NCI-H1048 (cell line): ENCODE measurements around the gene ALG6.
"Not testable (repeated sequence)": the region's sequence is repeated elsewhere in the genome, so short reads cannot be mapped to it uniquely, and the experiment has no call there.

Experiments
- DNase-seq: peaks from one replicate; lab custom pipeline; 2025; lab: John Stamatoyannopoulos, UW

The ALG6 gene

DNA sequence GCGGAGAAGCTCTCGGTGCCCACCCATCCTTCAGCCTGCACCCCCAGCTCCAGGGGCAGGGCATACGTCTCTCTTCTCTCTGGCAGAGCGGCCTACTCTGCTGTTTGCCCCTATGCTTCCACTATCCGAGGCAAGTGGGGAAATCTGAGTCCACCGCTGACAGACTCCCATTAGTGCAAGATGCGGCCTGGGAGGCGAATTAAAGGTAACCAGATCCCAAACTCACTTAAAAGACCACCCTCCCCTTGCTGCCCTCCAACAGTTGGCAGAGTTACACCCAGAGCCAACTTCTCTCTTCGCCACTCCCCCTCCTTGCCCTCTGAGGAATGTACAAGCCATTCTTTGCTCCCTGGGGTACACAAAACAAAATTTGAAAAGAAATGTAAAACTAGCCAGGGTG is 38.6 kb upstream of the ALG6 start:
- DNase-seq: no peak

DNA sequence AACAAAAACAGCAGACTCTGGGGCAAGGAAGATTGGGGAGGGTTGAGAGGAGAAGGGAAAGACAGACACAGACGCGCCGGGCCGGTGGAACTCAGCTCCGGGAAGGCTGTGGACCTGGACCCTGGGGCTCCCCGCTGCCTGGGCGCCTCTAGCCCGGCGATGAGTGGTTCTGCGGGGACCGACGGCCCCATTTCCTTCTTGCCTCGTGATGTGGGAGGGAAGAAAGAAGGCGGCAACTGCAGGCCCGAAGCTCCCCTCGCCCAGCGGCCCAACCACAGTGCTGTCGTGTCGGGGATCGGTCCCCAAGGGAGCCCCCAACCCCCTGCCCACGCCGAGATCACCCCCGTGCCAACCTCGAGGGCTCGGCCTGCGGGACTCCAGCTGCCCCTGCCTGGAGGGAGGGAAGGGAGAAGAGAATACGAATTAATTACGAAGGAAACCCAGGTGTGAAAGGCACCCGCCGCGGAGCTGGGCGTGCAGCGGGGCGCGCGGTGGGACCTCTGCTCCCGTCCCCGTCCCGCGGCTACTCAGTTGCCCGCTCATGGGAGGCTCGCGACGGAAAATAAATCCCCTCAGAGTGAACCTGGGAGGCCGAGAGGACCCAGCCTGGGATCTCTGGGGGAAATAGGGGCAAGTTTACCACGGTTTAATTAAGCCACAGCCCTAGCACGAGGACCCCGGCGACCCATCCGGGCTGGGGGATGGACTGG is 37.7 kb upstream of the ALG6 start:
- no peak for DNase-seq

- no peak for DNase-seq
These were observed 37.0 kb upstream of the ALG6 start for GRCh38 chr1:63330331-63330916.

- no peak for DNase-seq
These were observed 25.0 kb upstream of the ALG6 start for GRCh38 chr1:63342402-63342801.

DNA sequence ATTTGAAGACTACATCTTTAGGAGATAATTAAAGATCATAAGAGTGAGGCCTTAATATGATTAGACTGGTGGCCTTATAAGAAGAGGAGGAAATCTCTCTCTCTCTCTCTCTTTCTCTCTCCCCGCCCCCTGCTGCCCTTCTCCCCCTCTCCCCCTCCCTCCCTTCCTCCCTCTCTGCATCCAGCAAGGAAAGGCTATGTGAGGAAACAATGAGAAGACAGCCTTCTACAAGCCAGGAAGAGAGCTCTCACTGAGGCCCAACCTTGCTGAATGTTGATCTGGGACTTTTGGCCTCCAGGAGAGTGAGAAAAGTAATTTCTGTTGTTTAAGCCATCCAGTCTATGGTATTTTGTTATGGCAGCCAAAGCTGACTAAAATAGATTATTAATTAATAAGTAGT is 23.5 kb upstream of the ALG6 start:
- no peak for DNase-seq

- no peak for DNase-seq
These were observed 17.1 kb upstream of the ALG6 start for GRCh38 chr1:63350320-63350719.

DNA sequence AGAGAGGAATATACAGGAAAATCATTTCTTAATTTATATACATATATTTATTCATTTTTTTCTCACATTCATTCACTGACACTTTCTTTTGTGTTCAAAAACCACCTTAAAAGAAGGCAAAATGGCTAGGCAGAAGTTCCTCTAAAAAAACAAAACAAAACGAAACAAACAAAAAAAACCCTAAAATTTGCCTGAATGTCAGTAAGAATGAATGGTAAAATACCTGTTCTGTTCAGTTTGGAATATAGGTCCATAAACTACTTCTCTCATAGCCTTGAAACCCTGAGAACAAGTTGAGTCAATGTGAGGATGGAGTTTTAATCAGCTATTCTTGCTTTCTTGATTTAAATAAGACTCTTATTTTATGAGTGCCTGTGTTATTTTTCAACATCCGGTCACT is 14.7 kb upstream of the ALG6 start:
- no peak for DNase-seq

GRCh38 chr1:63356234-63356633 is 11.2 kb upstream of the ALG6 start:
- not testable (repeated sequence) for DNase-seq

- no peak for DNase-seq
These were observed 7.9 kb upstream of the ALG6 start for GRCh38 chr1:63359561-63359960.

DNA sequence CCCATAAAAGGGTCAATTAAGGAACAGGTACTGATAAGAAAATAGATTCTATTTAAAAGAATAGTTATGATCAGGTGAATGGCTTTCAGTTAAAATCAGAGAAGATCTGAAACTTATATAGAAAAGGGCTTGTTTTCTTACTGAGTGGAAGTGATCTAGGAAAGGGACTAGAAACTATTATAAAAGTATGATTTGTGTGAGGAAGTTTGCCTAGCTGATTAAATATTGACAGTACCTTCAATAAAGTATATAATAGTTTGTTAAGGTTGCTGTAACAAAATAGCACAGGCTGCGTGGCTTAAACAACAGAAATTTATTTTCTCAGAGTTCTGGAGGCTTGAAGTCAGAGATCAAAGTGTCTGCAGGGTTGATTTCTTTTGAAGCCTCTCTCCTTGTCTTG is 5.4 kb upstream of the ALG6 start:
- DNase-seq: no peak

- no peak for DNase-seq
These were observed 4.8 kb upstream of the ALG6 start for GRCh38 chr1:63362578-63362977.

DNA sequence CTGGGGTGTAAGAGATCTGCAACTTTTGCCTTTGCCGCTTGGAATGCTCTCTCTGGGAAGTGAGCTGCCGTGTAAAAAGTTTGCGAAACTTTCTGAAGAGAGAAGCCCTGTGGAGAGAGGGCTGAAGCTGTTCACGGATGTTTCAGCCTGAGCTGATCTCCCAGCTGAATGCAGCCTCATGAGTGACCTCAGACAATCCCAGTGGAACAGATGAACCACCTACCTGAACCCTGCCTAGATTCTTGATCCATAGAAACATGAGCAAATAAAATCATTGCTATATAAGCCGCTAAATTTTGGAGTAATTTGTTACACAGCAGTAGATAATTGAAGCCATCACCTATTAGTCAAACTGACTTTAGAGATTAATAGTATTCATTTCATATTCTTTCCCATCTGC is 4.4 kb upstream of the ALG6 start:
- no peak for DNase-seq

DNA sequence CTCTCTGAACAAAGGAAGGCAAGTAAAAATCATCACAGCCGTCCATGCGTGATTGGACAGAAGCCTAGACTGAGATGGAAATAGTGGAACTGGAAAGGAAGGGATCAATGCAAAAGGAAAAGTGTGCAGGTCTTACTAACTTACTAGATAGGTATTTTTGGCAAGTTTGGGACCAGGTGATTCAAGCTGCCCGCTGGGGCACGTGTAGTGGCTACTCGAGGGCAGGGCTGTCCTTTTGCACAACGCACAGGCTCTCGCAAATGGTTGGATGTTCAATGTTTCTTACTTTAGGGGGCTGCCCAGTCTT is 566 bp upstream of the ALG6 start:
- no peak for DNase-seq

DNA sequence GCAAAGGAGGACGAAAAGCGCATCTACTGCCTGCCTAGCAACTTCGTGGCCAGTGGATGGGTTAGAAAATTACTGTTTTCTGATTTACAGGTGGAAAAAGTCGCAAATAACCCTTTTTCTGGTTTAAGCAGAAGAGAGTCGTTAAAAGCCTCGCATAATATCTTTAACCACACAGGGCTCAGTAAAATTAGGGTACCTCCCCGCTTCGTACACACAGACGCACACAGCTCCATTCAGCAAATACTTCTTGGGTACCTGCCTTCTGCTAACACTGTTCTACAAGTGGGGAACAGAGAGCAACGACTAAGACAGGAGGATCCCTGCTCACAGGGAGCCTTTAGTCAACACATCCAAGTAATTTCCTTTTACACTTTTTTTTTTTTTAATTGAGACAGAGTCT is 704 bp downstream of the ALG6 start:
- DNase-seq: no peak

GRCh38 chr1:63379583-63379982 is 12.2 kb downstream of the ALG6 start:
- no peak for DNase-seq

DNA sequence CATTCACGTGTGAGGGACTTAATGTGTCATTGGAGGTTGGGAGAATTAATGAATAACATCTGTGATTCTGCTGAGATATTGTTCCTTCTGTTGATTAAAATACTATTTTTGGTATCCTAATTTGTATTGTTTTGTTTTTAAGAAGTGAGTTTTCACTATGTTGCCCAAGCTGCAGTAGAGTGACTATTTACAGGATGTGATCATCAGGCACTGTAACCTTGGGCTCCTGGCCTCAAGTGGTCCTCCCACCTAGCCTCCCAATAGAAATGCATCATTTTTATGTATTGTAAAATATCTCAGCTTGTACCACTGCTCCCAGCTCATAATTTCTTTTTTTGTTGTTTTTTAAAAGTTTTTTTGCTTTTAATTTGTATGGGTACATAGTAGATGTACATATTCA is 14.3 kb downstream of the ALG6 start:
- no peak for DNase-seq

DNA sequence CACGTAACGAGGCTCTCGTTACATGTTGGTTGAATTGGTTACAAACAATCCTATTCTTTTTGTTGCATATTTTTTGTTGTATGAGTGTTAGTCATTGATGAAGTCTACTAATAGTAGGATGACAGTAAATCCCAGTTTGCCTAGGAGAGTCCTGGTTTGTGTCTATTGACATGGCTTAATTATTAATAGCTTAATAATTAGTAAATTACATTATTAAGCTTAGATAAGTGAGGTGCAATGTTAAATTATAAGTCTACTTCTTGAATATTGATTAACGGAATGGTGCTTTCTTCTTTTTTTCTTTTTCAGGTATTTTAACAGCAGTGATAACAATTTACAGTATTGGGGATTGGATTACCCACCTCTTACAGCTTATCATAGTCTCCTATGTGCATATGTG is 34.5 kb downstream of the ALG6 start:
- DNase-seq: no peak

DNA sequence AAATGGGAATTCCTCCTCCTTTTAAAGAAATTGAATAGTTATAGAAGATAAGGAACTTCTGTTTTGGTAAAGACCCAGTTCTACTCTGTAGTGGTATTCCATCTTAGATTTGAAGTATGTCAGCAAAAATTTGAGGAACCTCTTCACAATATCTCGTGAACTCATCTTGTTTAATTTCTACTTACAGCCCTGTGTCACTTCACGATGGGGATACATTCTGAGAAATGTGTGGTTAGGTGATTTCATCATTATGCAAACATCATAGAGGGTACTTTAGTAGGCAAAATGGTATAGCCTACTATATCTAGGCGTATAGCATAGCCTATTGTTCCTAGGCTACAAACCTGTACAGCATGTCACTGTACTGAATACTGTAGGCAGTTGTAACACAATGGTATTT is 36.0 kb downstream of the ALG6 start:
- DNase-seq: no peak

DNA sequence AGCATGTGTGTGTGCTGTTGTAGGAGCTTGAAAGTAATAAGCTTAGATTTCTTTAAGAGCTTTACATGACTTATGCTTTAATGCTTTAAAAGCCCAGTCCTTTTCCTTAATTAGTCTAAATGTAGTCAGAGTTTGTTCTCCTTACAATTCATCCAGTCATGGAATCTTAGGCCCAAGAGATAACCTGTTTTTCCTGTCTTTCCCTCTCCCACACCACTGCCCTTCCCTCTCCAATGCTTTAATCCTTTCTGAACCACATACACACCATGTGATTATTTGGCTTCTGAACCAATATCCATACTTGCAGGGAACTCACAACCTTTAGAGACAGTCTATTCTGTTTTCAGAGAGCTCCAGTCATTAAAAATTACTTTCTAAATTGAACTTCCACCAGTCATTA is 37.6 kb downstream of the ALG6 start:
- no peak for DNase-seq

DNA sequence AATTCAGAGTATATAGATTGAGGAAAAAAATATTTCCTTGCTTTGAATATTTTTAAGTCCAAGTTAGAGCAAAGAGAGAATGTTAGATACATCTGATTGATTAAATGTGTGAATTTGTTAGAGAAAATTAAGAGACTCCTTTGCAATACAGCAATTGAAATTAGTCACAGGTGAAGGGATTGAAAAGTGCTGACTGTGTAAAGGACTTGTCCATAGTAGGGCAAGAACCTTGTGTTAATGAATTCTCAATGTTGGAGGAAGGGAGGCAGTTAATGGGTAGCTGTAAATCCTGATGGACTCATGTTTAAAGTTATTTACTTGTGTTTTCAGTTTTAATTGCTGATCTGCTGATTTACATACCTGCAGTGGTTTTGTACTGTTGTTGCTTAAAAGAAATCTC is 38.6 kb downstream of the ALG6 start:
- no peak for DNase-seq

- no peak for DNase-seq
These were observed 39.6 kb downstream of the ALG6 start for GRCh38 chr1:63407002-63407401.

GRCh38 chr1:63408331-63408730 is 40.9 kb downstream of the ALG6 start:
- no peak for DNase-seq

DNA sequence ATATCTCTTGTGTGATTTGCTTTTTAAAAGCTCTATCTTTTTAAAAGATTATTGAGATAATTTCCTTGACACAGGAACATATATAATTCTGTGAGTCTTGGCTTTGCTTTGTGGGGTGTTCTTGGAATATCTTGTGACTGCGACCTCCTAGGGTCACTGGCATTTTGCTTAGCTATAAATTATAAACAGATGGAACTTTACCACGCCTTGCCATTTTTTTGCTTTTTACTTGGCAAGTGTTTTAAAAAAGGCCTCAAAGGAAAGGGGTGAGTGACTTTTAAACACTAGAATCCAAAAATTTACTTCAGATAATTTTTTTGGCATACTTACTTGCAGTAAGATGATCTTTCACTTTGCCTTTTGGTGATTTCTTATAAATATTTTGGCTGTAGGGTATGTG is 43.6 kb downstream of the ALG6 start:
- DNase-seq: no peak

DNA sequence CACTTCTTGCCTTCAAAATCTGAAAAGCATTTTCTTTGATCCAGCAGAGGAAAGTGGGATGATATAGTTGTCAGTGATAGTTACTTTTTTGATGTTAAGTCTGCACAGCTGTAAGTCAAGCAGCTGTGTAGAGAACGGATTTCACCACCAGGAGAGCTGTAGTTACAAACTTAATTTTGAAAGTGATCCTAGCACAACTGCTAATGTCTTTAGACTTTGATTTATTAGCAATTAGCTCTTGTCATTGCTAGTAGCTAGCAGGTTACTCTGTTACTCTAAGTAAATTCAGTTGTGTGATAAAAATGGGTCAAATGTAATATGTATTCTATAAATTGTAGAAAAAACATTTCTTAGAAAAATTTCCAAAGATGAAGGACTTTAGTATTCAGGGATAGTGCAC is 46.0 kb downstream of the ALG6 start:
- DNase-seq: no peak
